ENCODE results near the gene ZNF367. TPM values are rescaled to one million over a fixed set of nuclear protein-coding genes. Genes with fewer than 3 reads are reported as not detected.

ZNF367 gene
- total RNA-seq, 2 donors from 2014 or later, result 4.7 to 6.9 TPM

DNA sequence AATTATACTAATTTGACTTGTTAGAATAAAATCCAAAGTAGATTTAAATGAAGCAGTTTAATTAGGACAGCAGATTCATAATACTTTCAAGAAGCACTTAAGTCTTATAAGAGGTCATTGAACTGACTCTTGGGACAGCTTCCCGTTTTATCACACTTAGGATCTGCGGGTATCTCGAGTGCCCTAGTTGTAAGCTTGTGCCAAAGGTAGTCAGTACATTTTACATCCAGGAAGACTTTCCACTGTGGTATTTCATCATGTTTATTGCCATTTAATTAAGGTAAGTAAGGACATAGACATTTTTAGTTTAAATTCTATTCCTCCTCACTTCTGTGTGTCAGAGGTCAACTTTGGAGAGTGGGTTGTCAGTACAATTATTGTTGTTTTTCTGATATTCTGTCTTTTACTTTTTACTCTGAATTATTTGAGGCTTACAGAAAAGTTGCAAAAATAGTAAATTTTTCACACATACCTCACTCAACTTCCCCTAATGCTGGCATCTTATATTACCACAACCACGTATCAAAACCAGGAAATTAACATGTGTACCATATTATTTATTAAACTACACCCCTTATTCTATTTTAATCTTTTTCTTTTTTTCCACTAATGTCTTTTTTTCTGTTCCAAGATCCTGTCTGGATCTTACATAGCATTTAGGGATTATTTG lies 7.5 kb upstream of the ZNF367 start:
- no peak for ATAC-seq
- H3K36me3 Mint-ChIP-seq (ENCODE audit: low read depth), result no peaks in the 10 kb centered on the region
- H3K9me3 ChIP-seq (ENCODE audit: control insufficient read depth, low read length, poor library complexity, severe bottlenecking), result no peaks in the 10 kb centered on the region
- peak overlapping the region; percentile 49 for H3K4me3 Mint-ChIP-seq
- no peaks in the 10 kb centered on the region for H3K27me3 Mint-ChIP-seq
- H3K27ac Mint-ChIP-seq, result peak overlapping the region; percentile 47
- no peak for DNase-seq
- peaks cover 5% of the 10 kb centered on the region for H3K4me1 Mint-ChIP-seq

DNA sequence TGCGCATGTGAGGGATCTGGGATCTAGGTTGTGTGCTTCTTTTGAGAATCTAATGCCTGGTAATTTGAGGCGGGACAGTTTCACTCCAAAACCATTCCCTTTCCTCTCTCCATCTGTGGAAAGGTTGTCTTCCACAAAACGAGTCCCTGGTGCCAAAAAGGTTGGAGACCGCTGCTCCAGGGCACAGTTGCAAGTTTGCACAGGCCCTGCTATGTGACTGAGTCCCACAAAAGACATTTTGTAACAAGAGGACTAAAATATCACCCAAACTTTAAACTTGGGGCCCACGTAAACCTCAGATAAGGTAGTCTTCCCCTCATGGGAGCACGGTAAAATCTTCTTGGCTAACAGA lies 5.8 kb upstream of the ZNF367 start:
- peaks cover 13% of the 10 kb centered on the region for H3K4me1 Mint-ChIP-seq
- H3K27me3 Mint-ChIP-seq, result no peaks in the 10 kb centered on the region
- DNase-seq (no peak), ATAC-seq (no peak)
- H3K9me3 ChIP-seq (ENCODE audit: control insufficient read depth, low read length, poor library complexity, severe bottlenecking), result no peaks in the 10 kb centered on the region
- H3K4me3 Mint-ChIP-seq, result no peak overlapping the region
- H3K36me3 Mint-ChIP-seq (ENCODE audit: low read depth), result no peaks in the 10 kb centered on the region
- no peak overlapping the region for H3K27ac Mint-ChIP-seq

GRCh38 chr9:96423322-96423984 lies 5.3 kb upstream of the ZNF367 start:
- DNase-seq (no peak), ATAC-seq (no peak)
- H3K27ac Mint-ChIP-seq, result no peak overlapping the region
- H3K9me3 ChIP-seq (ENCODE audit: control insufficient read depth, low read length, poor library complexity, severe bottlenecking), result no peaks in the 10 kb centered on the region
- H3K27me3 Mint-ChIP-seq, result no peaks in the 10 kb centered on the region
- H3K36me3 Mint-ChIP-seq (ENCODE audit: low read depth), result no peaks in the 10 kb centered on the region
- peaks cover 13% of the 10 kb centered on the region for H3K4me1 Mint-ChIP-seq
- no peak overlapping the region for H3K4me3 Mint-ChIP-seq

DNA sequence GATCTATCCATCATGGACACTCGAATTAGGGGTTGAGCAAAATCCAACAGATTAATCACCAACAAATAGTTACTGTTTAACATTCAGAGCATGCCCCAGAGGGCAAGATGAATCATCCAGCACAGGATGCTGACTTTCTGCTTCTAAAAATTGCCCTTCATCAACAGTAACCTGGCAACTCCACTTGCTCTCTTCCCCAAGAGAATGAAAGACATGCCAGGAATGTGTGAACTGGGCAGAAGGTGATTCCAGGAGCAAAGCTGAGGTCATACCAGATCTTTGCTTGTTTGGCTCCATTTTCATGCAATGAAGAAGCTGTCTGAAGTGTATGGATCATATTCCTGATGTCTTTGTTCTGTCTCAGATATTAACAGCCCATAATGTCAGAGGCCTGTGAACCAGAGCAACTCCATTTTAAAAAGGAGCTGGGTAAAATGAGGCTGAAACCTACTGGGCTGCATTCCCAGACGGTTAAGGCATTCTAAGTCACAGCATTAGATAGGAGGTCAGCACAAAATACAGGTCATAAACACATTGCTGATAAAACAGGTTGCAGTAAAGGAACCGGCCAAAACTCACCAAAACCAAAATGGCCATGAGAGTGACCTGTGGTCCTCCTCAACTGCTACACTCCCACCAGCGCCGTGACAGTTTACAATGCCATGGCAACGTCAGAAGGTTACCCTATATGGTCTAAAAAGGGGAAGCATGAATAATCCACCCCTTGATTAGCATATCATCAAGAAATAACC lies 2.5 kb upstream of the ZNF367 start:
- DNase-seq, result no peak
- Mint-ChIP-seq H3K4me3 (no peak overlapping the region), H3K4me1 (peaks cover 17% of the 10 kb centered on the region)

GRCh38 chr9:96419691-96419969 lies 1.5 kb upstream of the ZNF367 start:
- no peak for DNase-seq
- Mint-ChIP-seq H3K36me3 (ENCODE audit: low read depth) (no peaks in the 10 kb centered on the region), H3K4me3 (peak overlapping the region; percentile 85), H3K27me3 (no peaks in the 10 kb centered on the region), H3K27ac (peak overlapping the region; percentile 90), H3K4me1 (peaks cover 17% of the 10 kb centered on the region)
- no peaks in the 10 kb centered on the region for H3K9me3 ChIP-seq (ENCODE audit: control insufficient read depth, low read length, poor library complexity, severe bottlenecking)
- no peak for ATAC-seq

More for the DNA sequence above, 2.5 kb upstream of the ZNF367 start:
- no peaks in the 10 kb centered on the region for H3K36me3 Mint-ChIP-seq (ENCODE audit: low read depth)
- peak overlapping the region; percentile 90 for H3K27ac Mint-ChIP-seq
- no peak for ATAC-seq
- no peaks in the 10 kb centered on the region for H3K9me3 ChIP-seq (ENCODE audit: control insufficient read depth, low read length, poor library complexity, severe bottlenecking)
- no peaks in the 10 kb centered on the region for H3K27me3 Mint-ChIP-seq

DNA sequence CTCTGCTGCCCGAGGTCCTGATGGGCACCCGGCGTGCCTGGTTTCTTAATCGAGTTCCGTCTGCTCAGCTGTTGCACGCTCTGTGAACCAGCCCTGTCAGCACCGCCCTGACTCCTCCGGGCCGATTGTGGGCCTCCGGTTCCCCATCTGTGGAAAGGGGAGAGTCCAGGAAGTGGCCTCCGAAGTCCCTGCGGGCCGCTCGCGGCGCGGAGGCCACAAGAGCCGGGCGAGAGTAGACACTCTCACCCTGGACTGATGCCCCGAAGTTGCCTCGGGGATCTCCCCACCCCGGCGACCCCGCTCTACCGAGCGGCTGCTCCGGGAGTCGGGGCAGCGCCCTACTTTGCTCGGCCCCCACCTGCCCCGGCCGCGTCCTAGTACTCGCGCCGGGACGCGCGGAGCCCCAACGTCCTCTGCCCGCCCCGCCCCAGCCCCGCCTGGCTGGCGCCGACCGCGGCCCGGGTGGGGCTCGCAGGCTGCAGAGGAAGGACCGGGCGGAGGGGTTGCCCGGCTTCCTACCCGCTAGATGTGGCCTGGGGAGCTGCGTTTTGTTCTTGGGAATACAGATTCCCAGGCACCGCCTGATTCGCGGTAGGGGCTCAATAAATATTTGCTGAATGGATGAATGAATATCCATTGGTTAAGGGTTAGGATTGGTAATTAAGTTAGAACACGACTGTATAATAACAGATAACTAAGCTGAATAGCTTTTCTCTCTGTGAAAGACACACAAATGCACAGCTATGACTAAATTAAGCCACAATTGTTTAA lies 935 bp upstream of the ZNF367 start:
- Mint-ChIP-seq H3K27ac (peak overlapping the region; percentile 90), H3K4me3 (peak overlapping the region; percentile 88), H3K4me1 (peaks cover 18% of the 10 kb centered on the region), H3K36me3 (ENCODE audit: low read depth) (no peaks in the 10 kb centered on the region), H3K27me3 (no peaks in the 10 kb centered on the region)
- no peaks in the 10 kb centered on the region for H3K9me3 ChIP-seq (ENCODE audit: control insufficient read depth, low read length, poor library complexity, severe bottlenecking)
- peak; percentile 30 to 56 (median 54) for DNase-seq
- ATAC-seq, result peak; percentile 29

- Mint-ChIP-seq H3K4me1 (peaks cover 27% of the 10 kb centered on the region), H3K27ac (peak overlapping the region; percentile 87), H3K27me3 (no peaks in the 10 kb centered on the region), H3K4me3 (peak overlapping the region; percentile 88), H3K36me3 (ENCODE audit: low read depth) (no peaks in the 10 kb centered on the region)
- ATAC-seq (peak; percentile 12), DNase-seq (peak in 1 of 3 donors; percentile 27)
- no peaks in the 10 kb centered on the region for H3K9me3 ChIP-seq (ENCODE audit: control insufficient read depth, low read length, poor library complexity, severe bottlenecking)
Observed at GRCh38 chr9:96417661-96418082, 498 bp downstream of the ZNF367 start.

GRCh38 chr9:96417051-96417586 lies 1.1 kb downstream of the ZNF367 start:
- Mint-ChIP-seq H3K27ac (peak overlapping the region; percentile 88), H3K4me1 (peaks cover 28% of the 10 kb centered on the region), H3K4me3 (peak overlapping the region; percentile 89), H3K36me3 (ENCODE audit: low read depth) (no peaks in the 10 kb centered on the region), H3K27me3 (no peaks in the 10 kb centered on the region)
- ATAC-seq (peak; percentile 36), DNase-seq (peak; percentile 77 to 91 (median 87))
- H3K9me3 ChIP-seq (ENCODE audit: control insufficient read depth, low read length, poor library complexity, severe bottlenecking), result no peaks in the 10 kb centered on the region

DNA sequence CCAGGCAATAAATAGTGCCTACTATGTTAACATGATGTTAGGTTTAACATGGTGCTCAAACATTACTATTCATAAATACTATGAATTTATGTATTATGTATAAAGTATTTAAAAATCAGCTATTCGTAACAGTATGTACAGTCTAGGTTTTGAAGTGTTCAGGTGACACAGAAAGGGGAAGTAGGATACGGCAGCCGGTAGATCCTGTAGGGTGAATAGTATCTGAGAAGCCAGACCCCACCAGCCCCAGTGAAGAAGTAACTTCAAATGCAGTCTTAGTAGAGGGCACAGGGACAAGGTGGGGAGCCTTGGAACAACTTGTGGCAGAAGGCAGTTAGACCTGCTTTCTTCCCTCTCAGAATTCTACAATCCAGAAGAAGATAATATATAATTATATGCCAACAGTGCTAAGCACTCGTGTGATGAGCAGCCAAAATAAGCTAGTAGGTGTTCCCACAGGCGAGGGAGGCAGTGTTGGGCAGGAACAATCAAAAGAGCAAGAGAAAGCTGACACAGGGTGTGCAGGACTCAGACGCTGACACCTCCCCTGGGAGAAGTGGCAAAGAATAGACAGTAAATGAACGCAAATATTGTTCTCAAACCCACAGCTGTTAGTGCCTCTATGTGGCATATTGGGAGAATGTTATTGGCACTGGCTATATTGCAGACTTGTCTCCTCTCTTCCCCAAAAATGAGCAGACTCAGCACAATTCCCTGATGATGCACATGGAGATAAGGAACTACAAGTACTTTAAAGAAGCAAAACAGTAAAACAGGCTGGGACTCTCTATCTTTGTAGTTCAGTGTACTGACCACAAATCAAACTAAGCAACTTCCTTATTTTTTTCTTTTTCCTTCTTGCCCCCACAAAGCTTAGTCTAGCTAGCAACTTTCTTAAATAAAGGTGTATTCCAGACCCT lies 4.6 kb downstream of the ZNF367 start:
- ATAC-seq, result no peak
- Mint-ChIP-seq H3K4me1 (peaks cover 24% of the 10 kb centered on the region), H3K36me3 (ENCODE audit: low read depth) (no peaks in the 10 kb centered on the region), H3K4me3 (peak overlapping the region; percentile 76), H3K27ac (peak overlapping the region; percentile 87), H3K27me3 (no peaks in the 10 kb centered on the region)
- no peaks in the 10 kb centered on the region for H3K9me3 ChIP-seq (ENCODE audit: control insufficient read depth, low read length, poor library complexity, severe bottlenecking)
- no peak for DNase-seq

DNA sequence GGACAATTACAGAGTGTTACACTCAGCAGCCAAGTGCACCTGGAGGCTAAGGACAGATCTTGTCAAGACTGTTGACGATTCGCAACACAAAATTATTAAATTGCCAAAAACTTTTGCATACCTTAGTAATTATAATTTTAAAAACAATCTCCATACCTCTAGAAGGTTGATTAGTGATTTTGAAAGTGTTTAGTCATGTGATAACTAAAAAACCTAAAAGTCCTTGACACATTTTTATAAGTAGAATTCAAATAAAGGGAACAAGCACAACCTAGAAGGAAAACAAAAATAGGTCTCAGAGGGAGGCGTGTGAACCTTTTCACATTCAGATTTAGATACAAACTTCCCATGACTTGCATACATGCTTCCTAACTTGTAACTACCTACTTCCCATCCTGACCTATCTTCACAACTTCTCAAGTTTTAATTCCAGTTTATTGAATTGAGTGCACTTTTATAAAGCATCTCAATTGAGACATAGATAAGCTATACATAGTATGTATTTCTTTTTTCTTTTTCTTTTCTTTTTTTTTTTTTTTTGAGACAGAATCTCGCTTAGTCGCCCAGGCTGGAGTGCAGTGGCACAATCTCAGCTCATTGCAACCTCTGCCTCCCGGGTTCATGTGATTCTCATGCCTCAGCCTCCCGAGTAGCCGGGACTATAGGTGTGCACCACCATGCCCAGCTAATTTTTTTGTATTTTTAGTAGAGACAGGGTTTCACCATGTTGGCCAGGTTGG lies 5.8 kb downstream of the ZNF367 start:
- no peak for ATAC-seq
- peaks cover 28% of the 10 kb centered on the region for H3K4me1 Mint-ChIP-seq
- peak overlapping the region; percentile 7 for H3K4me3 Mint-ChIP-seq

DNA sequence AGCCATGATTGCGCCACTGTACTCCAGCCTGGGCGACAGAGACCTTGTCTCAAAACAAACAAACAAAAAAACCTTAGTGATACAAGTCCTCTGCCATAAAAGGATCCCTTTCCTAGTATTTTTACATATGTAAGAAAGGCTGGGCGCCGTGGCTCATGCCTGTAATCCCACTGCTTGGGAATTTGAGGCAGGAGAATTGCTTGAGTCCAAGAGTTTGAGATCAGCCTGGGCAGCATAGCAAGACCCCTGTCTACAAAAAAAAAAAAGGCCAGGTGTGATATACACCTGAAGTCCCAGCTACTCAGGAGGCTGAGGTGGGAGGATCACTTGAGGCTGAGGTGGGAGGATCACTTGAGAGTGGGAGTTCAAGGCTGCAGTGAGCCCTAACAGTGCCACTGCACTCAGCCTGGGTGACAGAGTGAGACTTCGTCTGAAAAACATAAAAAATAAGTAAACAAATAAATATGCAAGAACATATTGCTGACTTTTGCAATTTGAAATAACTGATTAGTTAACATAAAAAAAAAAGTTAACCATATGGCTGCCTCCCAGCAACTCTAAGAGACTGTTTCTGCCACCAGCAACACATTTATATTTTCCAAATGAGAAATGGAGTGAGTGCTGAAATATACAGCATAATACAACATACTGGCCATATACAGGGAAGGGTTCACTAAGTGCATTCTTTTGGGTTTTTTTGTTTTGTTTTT lies 6.9 kb downstream of the ZNF367 start:
- no peaks in the 10 kb centered on the region for H3K27me3 Mint-ChIP-seq
- DNase-seq (no peak), ATAC-seq (no peak)
- H3K27ac Mint-ChIP-seq, result no peak overlapping the region
- no peak overlapping the region for H3K4me3 Mint-ChIP-seq
- H3K36me3 Mint-ChIP-seq (ENCODE audit: low read depth), result no peaks in the 10 kb centered on the region
- peaks cover 27% of the 10 kb centered on the region for H3K4me1 Mint-ChIP-seq
- no peaks in the 10 kb centered on the region for H3K9me3 ChIP-seq (ENCODE audit: control insufficient read depth, low read length, poor library complexity, severe bottlenecking)

More for the DNA sequence above, 5.8 kb downstream of the ZNF367 start:
- DNase-seq, result no peak
- no peaks in the 10 kb centered on the region for H3K36me3 Mint-ChIP-seq (ENCODE audit: low read depth)
- H3K9me3 ChIP-seq (ENCODE audit: control insufficient read depth, low read length, poor library complexity, severe bottlenecking), result no peaks in the 10 kb centered on the region
- peak overlapping the region; percentile 87 for H3K27ac Mint-ChIP-seq
- no peaks in the 10 kb centered on the region for H3K27me3 Mint-ChIP-seq
